Measurements from ENCODE around the gene NLRC3.

The NLRC3 gene

GRCh38 chr16:3518986-3519348 lies 58.2 kb downstream of the NLRC3 start:
- no peak overlapping the region for H3K4me3 ChIP-seq (replicated peaks; ENCODE audit: low read depth, low read length)
- no peak for TF ChIP-seq CTCF (IDR thresholded peaks at IDR 0.05; ENCODE audit: low read depth, low read length, missing control alignments)
- no peak for DNase-seq (ENCODE audit: extremely low read depth, low read depth)

- TF ChIP-seq CTCF (IDR thresholded peaks at IDR 0.05; ENCODE audit: low read depth, low read length, missing control alignments), result no peak
- H3K4me3 ChIP-seq (replicated peaks; ENCODE audit: low read depth, low read length), result no peak overlapping the region
- DNase-seq (ENCODE audit: extremely low read depth, low read depth), result no peak
Observed at GRCh38 chr16:3518292-3518985, 58.8 kb downstream of the NLRC3 start.

GRCh38 chr16:3515897-3516296 lies 61.3 kb downstream of the NLRC3 start:
- H3K4me3 ChIP-seq (replicated peaks; ENCODE audit: low read depth, low read length), result no peak overlapping the region
- no peak for DNase-seq (ENCODE audit: extremely low read depth, low read depth)
- no peak for TF ChIP-seq CTCF (IDR thresholded peaks at IDR 0.05; ENCODE audit: low read depth, low read length, missing control alignments)

- DNase-seq (ENCODE audit: extremely low read depth, low read depth), result no peak
Observed at GRCh38 chr16:3514621-3515020, 62.6 kb downstream of the NLRC3 start.

GRCh38 chr16:3513892-3514583 lies 63.2 kb downstream of the NLRC3 start:
- no peak for DNase-seq (ENCODE audit: extremely low read depth, low read depth)
- no peak overlapping the region for H3K4me3 ChIP-seq (replicated peaks; ENCODE audit: low read depth, low read length)
- TF ChIP-seq CTCF (IDR thresholded peaks at IDR 0.05; ENCODE audit: low read depth, low read length, missing control alignments), result no peak

More at GRCh38 chr16:3514621-3515020, 62.6 kb downstream of the NLRC3 start:
- TF ChIP-seq CTCF (IDR thresholded peaks at IDR 0.05; ENCODE audit: low read depth, low read length, missing control alignments), result no peak
- no peak overlapping the region for H3K4me3 ChIP-seq (replicated peaks; ENCODE audit: low read depth, low read length)

- DNase-seq (ENCODE audit: extremely low read depth, low read depth), result no peak
- no peak overlapping the region for H3K4me3 ChIP-seq (replicated peaks; ENCODE audit: low read depth, low read length)
- TF ChIP-seq CTCF (IDR thresholded peaks at IDR 0.05; ENCODE audit: low read depth, low read length, missing control alignments), result no peak
Observed at GRCh38 chr16:3511286-3512180, 65.7 kb downstream of the NLRC3 start.

All from HFF-Myc (cell line).